Mucosa of descending colon (tissue), 3 donors: Measurements from ENCODE around the gene S100A9. TPM values are rescaled to one million over a fixed set of nuclear protein-coding genes. Genes with fewer than 3 reads are reported as not detected.
"Not testable (repeated sequence)": the region's sequence is repeated elsewhere in the genome, so short reads cannot be mapped to it uniquely, and the experiment has no call there.

Source experiments
- ATAC-seq: fragments of 200-7000 bp; cut with Tn5 transposase; one replicate; pipeline ENCODE4 v1.9.1; 2020; ENCODE audit warnings: mild to moderate bottlenecking, moderate library complexity
- DNase-seq, 3 donors: peaks; one replicate each; pipeline ENCODE4 v3.0.0-alpha.2; 2020
- H3K36me3 ChIP-seq: fragments of 200-600 bp; one replicate; pipeline ENCODE4 v1.8.0; 2021; ENCODE audit warnings: low read depth, mild to moderate bottlenecking
- H3K4me1 ChIP-seq: fragments of 200-600 bp; one replicate; pipeline ENCODE4 v1.8.0; 2021; ENCODE audit warnings: low read depth, mild to moderate bottlenecking
- H3K4me3 ChIP-seq: fragments of 200-600 bp; one replicate; pipeline ENCODE4 v1.8.0; 2021; ENCODE audit warnings: mild to moderate bottlenecking
- H3K9me3 ChIP-seq: fragments of 200-600 bp; one replicate; pipeline ENCODE4 v1.8.0; 2021; ENCODE audit warnings: mild to moderate bottlenecking
- CTCF ChIP-seq: fragments of 200-600 bp; IDR thresholded peaks from one replicate; pipeline ENCODE4 v1.8.0; 2022; ENCODE audit warnings: antibody characterized with exemption, mild to moderate bottlenecking
- intact Hi-C, 2 donors: fragments of 100-400 bp; cut with DNase I in 1 of 2; cut with micrococcal nuclease in 1 of 2; formaldehyde crosslinking; loops; one replicate each; pipeline versions ENCODE4 v1.11.0 to v1.11.1; 2022; cut with DNase I, micrococcal nuclease
- total RNA-seq, 3 donors: library from RNA; stranded (reverse); fragmentation: NEBNext Ultra II Directional in 2 of 3; extraction: Animal tissue kit (Norgen Biotek cat#: 25700) in 2 of 3; gene quantifications; one replicate each; pipeline versions ENCODE4 v1.2.1 to v1.2.4, GENCODE V29; 2021 to 2023
- donor health status: DM: no; HTN: no; CAD: no; lungs with moderate emphysema.
- donor health status: DM: no; HTN: no; CAD: no.
- donor health status: DM: no; HTN: yes; CAD: no.

Gene S100A9
- total RNA-seq, 3 donors from 2014 or later: 5.5 to 151 (median 75.0) TPM

- Histone ChIP-seq H3K36me3 (no peaks in the 10 kb centered on the region), H3K4me3 (no peak overlapping the region), H3K4me1 (no peaks in the 10 kb centered on the region), H3K9me3 (no peaks in the 10 kb centered on the region)
- intact Hi-C loops: no loop called here
- peak; percentile 42 for ATAC-seq
- DNase-seq: no peak
- no peak for TF ChIP-seq CTCF
Measured at GRCh38 chr1:153346077-153346723, 11.5 kb upstream of the S100A9 start.

- H3K4me1 ChIP-seq, intact Hi-C loops, H3K9me3 ChIP-seq, H3K36me3 ChIP-seq, ATAC-seq, DNase-seq, H3K4me3 ChIP-seq: not testable (repeated sequence)
Measured at GRCh38 chr1:153347049-153347448, 10.6 kb upstream of the S100A9 start.

GRCh38 chr1:153347856-153348255 lies 9.8 kb upstream of the S100A9 start:
- Histone ChIP-seq H3K4me1 (no peaks in the 10 kb centered on the region), H3K4me3 (no peak overlapping the region), H3K36me3 (no peaks in the 10 kb centered on the region), H3K9me3 (no peaks in the 10 kb centered on the region)
- intact Hi-C loops: no loop called here
- no peak for TF ChIP-seq CTCF
- no peak for ATAC-seq
- no peak for DNase-seq

GRCh38 chr1:153348511-153349362 lies 8.9 kb upstream of the S100A9 start, which contains the start of gene PGLYRP4:
PGLYRP4 (minus strand) TSS chr1:153348841; CDS start chr1:153347932, 909 bp downstream.
- no peaks in the 10 kb centered on the region for H3K36me3 ChIP-seq
- DNase-seq (no peak), ATAC-seq (peak; percentile 44)

GRCh38 chr1:153349363-153350320 lies 8.0 kb upstream of the S100A9 start:
- no peak for DNase-seq

More at GRCh38 chr1:153348511-153349362, 8.9 kb upstream of the S100A9 start, which contains the start of gene PGLYRP4:
- TF ChIP-seq CTCF: no peak
- no peaks in the 10 kb centered on the region for H3K4me1 ChIP-seq
- intact Hi-C loops: no loop called here
- no peak within 1 kb of the TSS for H3K4me3 ChIP-seq
- H3K9me3 ChIP-seq: no peaks in the 10 kb centered on the region

More at GRCh38 chr1:153349363-153350320, 8.0 kb upstream of the S100A9 start:
- Histone ChIP-seq H3K4me1 (no peaks in the 10 kb centered on the region), H3K4me3 (no peak overlapping the region), H3K36me3 (no peaks in the 10 kb centered on the region), H3K9me3 (no peaks in the 10 kb centered on the region)
- intact Hi-C loops: no loop called here
- no peak for TF ChIP-seq CTCF
- no peak for ATAC-seq
